Prostate gland (tissue), 2 donors: ENCODE data around the gene TOM1L2.

Source experiments
- POLR2A ChIP-seq: fragments of 450-650 bp; IDR thresholded peaks from one replicate; pipeline ENCODE4 v1.6.1; 2016; ENCODE audit warnings: antibody characterized with exemption, mild to moderate bottlenecking
- TF ChIP-seq, protein P1 (sequence below), 4 experiments: fragments of 200-600 bp in 2 of 4; fragments of 450-650 bp in 2 of 4; sonication (generic) in 2 of 4; IDR thresholded peaks; 1 replicate in 3 of 4; 2 replicates in 1 of 4; pipeline ENCODE4 v1.5.1; 2016 to 2019; ENCODE audit warnings: antibody characterized with exemption in 4 of 4, mild to moderate bottlenecking in 2 of 4, moderate library complexity in 2 of 4

DNA sequence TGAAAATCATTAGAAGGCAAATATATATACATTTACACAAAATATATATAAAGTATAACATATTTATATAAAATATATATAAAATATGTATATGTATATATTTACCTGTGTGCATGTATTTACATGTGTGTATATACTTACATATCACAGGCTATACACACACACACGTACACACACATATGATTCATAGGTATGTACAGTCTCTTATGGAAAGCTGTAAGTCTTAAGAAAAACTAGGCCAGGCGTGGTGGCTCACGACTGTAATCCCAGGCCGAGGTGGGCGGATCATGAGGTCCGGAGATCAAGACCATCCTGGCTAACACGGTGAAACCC, 14.7 kb downstream of the TOM1L2 start:
- TF ChIP-seq, protein P1, sequence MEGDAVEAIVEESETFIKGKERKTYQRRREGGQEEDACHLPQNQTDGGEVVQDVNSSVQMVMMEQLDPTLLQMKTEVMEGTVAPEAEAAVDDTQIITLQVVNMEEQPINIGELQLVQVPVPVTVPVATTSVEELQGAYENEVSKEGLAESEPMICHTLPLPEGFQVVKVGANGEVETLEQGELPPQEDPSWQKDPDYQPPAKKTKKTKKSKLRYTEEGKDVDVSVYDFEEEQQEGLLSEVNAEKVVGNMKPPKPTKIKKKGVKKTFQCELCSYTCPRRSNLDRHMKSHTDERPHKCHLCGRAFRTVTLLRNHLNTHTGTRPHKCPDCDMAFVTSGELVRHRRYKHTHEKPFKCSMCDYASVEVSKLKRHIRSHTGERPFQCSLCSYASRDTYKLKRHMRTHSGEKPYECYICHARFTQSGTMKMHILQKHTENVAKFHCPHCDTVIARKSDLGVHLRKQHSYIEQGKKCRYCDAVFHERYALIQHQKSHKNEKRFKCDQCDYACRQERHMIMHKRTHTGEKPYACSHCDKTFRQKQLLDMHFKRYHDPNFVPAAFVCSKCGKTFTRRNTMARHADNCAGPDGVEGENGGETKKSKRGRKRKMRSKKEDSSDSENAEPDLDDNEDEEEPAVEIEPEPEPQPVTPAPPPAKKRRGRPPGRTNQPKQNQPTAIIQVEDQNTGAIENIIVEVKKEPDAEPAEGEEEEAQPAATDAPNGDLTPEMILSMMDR (IDR thresholded peaks at IDR 0.05) = no peak
- no peak for TF ChIP-seq POLR2A
